GM19438 (cell line): ENCODE measurements around the gene RNF11.
"Not testable (repeated sequence)": the region's sequence is repeated elsewhere in the genome, so short reads cannot be mapped to it uniquely, and the experiment has no call there.

Experiments used
- ATAC-seq: cut with Tn5 transposase; IDR thresholded peaks from one replicate; pipeline ENCODE4 v1.9.1; 2021; ENCODE audit warnings: low read depth; ENCODE audit not compliant: unreplicated experiment

Gene RNF11

DNA sequence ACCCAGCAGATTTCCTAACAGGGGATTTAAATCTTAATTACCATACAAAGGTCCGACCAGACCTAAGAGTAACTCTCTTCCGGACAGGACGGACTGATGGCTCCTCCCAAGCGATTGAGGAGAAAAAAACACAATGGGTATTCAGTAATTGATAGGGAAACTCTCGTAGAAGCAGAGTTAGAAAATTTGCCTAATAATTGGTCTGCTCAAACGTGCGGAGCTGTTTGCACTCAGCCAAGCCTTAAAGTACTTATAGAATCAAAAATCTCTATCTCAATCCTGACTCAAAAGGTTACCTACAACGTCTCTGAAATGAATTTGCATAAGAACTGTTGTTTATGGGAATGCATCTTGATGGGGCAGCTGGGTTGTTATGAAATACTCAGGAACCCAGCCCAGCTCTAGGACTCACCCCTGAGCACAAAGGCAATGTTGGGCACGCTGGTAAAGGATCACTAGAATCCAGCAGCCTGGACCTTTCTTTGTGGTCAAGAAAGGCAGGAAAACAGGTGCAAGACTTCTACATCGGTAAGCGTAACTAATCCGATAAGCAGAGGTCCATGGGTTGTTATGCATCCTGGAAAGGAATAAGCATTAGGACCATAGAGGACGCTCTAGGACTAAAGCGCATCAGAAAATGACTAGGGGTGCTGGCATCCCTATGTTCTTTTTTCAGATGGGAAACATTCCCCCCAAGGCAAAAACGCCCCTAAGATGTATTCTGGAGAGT is 8.7 kb upstream of the RNF11 start:
- ATAC-seq = not testable (repeated sequence)

DNA sequence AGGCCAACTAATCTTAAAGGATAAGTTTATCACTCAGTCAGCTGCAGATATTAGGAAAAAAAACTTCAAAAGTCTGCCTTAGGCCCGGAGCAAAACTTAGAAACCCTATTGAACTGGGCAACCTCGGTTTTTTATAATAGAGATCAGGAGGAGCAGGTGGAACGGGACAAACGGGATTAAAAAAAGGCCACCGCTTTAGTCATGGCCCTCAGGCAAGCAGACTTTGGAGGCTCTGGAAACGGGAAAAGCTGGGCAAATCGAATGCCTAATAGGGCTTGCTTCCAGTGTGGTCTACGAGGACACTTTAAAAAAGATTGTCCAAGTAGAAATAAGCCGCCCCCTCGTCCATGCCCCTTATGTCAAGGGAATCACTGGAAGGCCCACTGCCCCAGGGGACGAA is 7.6 kb upstream of the RNF11 start:
- not testable (repeated sequence) for ATAC-seq

DNA sequence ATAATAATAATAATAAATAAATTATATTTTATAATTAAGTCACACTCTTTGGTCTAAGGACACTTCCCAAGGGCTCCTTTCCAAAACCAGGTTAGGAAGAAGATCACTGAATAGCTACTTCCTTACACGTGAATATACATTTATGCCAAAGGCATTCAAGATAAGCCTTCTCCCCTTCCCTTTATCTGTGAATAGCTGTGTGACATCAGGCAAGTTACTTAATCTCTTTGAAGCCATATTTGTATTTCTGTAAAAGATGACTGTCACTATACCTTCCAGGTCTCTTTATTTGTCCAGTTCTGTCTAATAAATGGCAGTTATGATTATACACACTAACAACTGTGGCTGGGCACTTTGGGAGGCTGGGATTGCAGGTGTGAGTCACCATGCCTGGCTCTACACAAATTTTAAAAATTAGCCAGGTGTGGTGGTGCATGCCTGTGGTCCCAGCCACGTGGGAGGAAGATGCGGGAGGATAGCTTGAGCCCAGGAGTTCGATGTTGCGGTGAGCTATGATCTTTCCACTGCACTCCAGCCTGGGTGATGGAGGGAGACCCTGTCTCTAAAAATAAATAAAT is 5.5 kb upstream of the RNF11 start:
- no peak for ATAC-seq

DNA sequence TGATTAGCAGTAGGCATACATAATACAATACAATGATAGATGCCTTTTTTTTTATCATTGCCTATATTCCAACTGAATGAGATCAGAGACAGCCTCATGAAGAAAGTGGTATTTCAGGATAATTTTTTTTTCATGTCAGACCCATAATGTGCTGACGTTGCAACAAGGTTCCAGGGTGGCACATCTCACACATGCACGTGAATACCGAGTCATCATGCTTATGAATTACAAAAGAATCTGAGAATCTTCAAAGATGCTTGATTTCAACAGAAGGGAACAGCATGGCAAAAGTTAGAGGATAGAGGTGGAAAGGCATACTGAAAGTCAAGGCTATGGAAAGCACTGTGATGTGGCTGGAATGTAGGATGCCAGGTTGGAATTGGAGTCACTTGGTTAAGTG is 5.0 kb upstream of the RNF11 start:
- ATAC-seq = no peak

DNA sequence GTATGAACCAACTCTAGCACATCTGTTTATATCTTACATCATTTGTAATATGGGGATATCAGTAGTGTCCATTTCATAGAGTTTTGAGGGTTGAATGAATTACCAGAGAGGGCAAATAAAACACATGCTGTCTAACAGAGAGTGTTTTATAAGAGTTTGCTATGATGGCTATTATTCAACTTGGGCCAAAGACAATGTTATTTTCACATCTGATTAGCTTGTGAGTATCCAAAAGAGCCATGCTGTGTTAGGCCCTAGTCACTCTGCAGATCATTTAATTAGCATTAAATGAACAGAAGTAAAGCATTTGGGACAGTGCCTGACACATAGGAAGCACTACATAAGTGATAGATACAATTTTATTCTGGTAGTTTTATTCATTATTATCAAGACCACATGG is 4.2 kb upstream of the RNF11 start:
- no peak for ATAC-seq

DNA sequence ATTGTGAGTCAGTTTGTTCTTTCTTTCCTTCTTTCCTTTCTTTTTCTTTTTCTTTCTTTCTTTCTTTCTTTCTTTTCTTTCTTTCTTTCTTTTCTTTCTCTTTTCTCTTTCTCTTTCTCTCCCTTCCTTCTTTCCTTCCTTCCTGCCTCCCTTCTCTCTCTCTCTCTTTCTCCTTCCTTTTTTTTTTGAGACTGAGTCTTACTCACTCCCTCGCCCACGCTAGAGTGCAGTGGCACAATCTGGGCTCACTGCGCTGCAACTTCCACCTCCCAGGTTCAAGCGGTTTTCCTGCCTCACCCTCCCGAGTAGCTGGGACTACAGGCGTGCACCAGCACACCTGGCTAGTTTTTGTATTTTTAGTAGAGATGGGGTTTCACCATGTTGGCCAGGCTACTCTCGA is 1.8 kb upstream of the RNF11 start:
- not testable (repeated sequence) for ATAC-seq

DNA sequence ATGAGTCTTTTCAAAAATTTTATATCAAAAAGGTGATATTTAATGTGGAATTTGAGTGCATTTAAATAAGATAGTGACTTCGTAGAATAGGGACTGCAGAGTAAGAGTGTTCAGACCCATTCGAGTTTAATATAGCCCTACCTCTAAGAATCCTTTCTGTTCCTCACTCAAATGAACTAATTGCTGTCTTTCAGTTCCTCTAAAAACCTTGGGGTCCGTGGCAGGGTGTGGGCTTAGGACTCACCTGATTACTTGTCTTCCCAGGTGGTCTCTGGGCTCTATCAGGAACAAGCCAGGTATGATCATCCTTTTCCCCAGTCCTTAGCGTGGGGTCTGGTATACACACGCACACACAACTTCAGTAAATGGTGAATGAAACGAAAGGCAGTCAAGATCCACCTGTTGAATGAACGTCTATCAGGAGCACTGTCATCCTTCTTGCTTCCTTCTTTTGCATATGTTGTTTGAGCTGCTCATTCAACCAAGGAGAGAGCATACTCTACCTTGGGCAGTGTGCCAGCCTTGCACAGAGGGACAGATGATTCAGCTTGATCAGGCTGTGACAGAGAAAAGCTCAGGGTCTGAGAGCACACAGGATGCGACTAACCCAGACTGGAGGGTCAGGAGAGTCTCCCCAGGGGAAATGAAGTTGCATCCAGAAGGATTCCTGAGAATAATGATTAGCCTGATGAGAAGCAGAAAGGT is 1.2 kb upstream of the RNF11 start:
- peak; percentile 54 for ATAC-seq

DNA sequence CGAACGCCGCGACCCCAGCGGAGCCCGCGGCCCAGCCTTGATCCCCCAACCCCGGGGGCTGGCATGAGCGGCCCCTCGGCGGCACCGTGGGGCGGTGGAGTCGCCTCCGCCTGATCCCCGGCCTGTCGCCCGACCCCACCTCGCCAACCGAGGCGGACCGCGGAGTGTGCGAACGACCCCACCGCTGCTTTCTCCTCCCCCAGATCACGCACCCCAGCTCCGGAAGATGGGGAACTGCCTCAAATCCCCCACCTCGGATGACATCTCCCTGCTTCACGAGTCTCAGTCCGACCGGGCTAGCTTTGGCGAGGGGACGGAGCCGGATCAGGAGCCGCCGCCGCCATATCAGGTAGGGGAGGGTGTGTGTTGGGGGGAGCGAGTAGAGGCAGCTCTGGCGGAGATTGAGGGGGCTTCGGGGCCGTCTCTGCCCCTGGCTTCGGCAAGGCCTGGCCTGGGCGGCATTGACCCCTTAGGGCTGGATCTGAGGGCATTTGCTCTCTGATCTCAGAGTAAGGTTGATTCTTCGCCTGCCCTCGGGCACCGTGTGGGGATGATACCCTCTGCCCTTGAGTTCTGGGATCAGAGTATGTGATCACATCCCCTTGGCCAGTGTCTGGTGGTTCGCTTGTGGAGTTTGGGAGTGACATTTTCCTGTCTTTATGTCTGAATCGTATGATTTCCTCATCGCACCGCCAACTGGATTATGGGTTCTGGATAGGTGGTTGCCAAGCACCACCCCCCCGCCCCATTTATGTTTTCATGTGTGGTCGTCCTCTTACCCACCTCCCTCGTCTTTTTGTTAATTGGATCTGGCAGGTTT is 668 bp downstream of the RNF11 start:
- ATAC-seq = peak; percentile 17

DNA sequence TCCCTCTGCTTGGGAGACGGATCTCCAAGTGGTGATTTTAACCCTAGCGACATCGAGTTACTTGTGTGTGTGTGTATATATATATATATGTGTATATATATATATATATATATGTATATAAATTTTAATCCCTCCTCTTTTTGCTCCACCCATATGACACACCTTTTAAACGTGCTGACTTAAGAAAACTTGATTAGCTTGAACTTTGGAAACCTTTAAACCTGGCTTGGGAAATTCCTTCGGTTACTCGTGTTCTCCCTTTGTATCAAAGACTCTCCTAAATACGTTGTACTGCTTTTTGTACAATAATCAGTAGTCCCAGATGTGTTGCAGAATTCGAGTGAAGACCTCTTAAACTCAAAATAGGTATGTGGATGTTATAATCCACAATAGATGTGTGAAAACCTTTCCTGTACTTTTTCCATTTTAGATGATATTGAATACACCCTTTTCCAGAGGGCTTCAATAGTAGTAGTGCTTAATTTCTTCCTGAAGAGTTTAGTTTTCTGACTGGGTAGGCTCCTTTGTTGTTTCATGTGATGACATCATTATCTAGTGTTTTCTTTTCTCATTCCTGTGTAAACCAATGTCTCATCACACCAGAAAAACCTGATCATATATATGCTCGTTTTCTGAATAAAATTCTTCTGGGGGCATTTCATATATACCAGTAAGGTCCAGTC is 1.4 kb downstream of the RNF11 start:
- no peak for ATAC-seq

DNA sequence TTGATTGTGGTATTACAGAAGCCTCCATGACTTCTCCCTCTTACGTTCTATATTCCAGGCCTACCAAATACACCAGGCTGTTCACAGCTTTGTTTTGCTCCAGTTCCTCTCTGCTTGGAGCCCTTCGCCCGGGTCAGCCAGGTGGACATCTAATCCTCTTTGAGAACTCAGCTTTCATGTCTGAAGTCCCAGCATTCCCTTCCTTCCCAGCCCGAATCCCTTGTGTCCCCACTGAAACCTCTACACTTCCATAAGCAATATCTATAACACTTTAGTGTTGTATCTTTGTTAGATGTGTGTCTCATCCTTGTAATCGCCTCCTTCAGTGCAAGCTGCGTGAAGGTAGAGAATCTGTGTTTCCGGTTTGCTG is 1.9 kb downstream of the RNF11 start:
- no peak for ATAC-seq

DNA sequence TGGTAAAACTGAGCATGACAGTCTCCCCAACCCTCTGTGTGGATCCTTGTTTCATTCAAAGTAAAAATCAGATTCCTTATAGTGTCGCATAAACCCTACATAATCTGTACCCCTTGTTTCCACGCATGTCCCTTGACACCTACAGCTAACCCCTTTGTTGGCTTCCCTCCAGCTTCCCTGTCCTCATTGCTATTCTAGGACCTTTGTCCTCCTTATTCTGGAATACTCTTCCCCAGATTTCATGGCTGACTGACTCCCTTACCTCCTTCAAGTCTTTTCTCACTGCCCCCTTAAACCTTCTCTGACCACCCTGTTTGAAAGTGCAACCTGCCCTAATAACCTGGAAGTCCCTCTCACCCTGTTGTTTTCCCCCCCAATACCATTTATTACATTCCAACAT is 4.0 kb downstream of the RNF11 start:
- ATAC-seq = no peak

DNA sequence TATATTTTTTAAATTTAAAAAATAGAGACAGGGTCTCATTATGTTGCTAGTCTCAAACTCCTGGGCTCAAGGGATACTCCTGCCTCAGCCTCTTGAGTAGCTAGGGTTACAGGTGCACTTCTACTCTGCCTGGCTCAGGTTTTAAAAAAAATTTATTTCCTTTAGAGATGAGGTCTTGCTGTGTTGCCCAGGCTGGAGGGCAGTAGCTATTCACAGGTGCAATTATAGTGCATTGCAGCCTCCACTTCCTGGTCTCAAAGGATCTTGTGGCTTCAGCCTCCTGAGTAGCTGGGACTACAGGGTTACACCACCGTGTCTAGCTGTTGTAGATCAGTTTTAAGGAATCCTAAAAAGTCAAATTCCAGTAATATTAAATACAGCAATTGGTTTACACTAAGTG is 5.0 kb downstream of the RNF11 start:
- no peak for ATAC-seq

DNA sequence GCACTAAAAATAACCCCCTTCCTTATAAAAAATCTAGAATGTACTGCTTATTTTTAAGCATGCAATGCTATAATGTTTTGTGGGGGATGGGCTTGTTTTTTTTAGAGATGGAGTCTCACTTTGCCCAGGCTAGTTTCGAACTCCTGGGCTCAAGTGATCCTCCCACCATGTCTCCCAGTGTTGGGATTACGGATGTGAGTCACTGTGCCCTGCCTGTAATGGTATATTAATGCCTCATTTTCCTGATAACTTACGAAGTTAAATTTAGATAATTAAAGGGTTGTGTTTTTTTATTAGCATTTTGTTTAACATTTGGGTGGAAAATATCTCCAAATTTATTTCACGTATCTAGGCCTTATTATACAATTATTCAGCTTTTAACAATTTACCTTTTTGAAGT is 6.5 kb downstream of the RNF11 start:
- no peak for ATAC-seq

DNA sequence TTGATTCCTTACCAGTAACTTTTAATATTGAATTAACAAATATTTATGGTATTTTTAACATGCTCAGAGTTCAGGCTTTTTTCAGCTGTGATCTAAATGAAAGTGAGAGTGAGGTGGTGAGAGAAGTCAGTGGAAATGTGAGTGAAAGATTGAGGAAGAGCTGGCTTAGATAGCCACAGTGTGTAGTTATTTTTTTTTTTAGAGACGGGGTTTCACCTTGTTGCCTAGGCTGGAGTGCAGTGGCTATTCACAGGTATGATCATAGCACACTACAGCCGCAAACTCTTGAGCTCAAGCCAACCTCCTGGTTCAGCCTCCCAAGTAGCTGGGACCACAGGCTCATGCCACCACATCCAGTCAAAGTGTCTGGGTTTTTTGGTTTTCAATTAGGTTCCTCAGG is 10.9 kb downstream of the RNF11 start:
- no peak for ATAC-seq

DNA sequence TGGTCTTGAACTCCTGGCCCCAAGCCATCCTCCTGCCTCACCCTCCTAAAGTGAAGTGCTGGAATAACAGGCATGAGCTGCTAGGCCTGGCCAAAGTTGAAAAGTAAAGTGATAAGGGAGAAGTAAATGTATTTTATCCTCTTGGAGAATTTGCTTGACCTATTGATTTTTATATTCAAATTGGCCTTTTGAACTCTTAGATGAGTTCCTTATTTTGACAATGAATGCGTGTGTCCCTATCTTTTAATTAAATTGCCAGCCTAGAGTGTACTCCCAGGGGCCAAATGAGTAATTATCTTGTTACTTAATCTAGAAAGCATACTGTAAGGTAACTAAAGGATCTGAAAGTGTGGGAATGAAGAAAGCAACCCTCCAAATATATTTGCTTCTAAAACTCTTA is 11.4 kb downstream of the RNF11 start:
- ATAC-seq = no peak

DNA sequence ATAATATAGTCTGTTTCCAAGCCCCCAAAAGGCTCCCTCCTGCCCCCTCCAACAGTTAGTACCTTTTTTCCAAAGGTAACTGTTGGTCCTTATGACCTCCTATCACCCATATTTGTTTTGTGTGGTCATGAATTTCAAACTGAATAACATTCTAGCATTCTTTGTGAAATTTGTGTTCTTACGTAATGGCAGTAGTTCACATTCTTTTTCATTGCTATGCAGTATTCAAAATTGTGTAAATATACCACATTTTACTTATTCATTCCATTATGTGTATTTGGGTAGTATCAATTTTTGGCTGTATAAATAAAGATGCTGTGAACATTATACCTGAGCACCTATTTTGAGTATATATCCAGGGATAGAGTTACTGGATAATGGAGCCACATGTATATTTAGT is 13.4 kb downstream of the RNF11 start:
- no peak for ATAC-seq

DNA sequence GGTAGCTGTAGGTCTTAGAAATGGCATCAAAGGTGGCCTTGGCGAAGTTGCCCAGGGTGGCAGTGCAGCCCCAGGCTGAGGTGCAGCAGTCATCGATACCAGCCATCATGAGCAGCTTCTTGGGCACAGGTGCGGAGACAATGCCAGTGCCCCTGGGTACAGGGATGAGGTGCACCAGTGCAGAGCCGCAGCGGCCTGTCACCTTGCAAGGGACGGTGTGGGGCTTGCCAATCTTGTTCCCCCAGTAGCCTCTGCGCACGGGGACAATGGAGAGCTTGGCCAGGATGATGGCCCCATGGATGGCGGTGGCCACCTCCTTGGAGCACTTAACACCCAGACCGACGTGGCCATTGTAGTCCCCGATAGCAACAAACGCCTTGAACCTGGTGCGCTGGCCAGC is 14.7 kb downstream of the RNF11 start:
- ATAC-seq = not testable (repeated sequence)

DNA sequence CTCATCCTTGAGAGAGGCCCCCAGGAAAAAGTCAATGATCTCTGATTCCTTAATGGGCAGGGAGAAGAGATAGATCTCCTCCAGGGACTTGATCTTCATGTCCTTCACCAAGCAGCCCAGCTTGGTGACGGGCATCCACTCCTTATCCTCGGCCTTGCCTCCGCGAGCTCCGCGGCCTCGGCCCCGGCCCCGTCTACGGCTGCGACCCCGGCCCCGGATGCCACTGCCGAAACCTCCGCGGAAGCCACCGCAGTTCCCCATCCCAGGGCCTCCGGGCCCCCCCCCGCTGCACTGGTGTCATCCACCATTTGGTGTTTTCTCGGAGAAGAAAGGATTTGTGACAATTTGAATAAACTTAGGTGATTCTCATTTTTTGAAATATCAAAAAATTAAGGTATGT is 15.1 kb downstream of the RNF11 start:
- not testable (repeated sequence) for ATAC-seq

DNA sequence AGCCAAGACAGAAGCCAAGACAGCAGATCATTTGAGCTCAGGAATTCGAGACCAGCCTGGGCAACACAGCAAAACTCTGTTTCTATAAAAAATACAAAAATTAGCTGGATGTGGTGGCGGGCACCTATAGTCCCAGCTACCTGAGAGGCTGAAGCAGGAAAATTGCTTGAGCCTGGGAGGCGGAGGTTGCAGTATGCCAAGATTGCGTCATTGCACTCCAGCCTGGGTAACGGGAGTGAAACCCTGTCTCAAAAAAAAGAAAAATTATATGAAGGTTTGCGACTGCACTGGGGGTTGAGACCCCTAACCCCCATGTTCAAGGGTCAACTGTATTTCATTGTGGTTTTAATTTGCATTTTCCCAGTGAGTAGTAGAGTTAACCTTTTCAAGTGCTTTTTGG is 16.3 kb downstream of the RNF11 start:
- ATAC-seq = no peak

DNA sequence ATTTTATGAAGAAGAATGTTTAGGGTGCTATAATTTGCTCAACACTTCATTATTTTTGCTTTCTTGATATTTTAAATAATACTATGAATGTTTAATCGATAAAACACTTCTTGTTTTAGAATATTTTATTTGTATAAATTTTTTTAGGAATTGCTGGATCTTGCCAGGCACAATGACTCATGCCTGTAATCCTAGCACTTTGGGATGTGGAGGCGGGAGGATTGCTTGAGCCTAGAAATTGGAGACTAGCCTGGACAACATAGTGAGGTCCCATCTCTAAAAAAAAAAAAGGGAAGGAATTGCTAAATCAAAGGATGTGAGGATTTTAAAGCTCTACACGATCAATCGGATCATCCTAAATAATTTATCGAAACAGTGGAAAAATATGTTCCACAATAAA is 17.6 kb downstream of the RNF11 start:
- ATAC-seq = no peak

DNA sequence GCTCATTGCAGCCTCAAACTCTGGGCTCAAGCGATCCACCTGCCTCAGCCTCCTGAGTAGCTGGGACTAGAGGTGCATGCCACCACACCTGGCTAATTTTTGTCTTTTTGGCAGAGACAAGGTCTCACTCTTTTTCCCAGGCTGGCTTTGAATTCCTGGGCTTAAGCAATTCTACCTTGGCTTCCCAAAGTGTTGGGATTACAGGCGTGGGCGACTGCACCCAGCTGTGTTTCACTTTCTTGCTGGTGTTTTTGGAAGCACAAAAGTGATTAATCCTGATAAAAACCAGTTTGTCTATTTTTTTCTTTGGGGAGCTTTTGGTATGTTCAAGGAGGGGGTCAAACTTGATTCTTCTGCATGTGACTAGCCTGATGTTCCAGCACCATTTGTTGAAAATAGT is 19.3 kb downstream of the RNF11 start:
- ATAC-seq = no peak
